OCI-LY3 (cell line): ENCODE data around the gene ATP1A4.

Experiments used
- H2AFZ ChIP-seq: fragments of 200-600, 300-600 bp; shearing (Covaris generic); 2 replicates; pipeline ENCODE4 v1.6.0; 2014; ENCODE audit warnings: antibody characterized with exemption, low read depth, low read length
- H3K27ac ChIP-seq: fragments of 200-600, 300-600 bp; sonication (generic); 2 replicates; pipeline ENCODE4 v1.5.1; 2014; ENCODE audit warnings: mild to moderate bottlenecking, low read length, moderate library complexity, mixed read lengths
- H3K27me3 ChIP-seq: fragments of 200-600, 300-600 bp; sonication (generic); 2 replicates; pipeline ENCODE4 v1.6.1; 2014; ENCODE audit warnings: low read depth, low read length, mixed read lengths
- H3K36me3 ChIP-seq: fragments of 200-600, 300-600 bp; sonication (generic); replicated peaks from 2 replicates; pipeline ENCODE3; 2014; ENCODE audit warnings: low read depth, low read length, mixed read lengths
- H3K4me1 ChIP-seq: fragments of 300-600, 200-600 bp; sonication (generic); 2 replicates; pipeline ENCODE4 v1.6.1; 2014; ENCODE audit warnings: low read length, mixed read lengths
- H3K4me2 ChIP-seq: fragments of 200-600, 300-600 bp; sonication (generic); 2 replicates; pipeline ENCODE4 v1.6.1; 2014; ENCODE audit warnings: low read length, mixed read lengths
- H3K4me3 ChIP-seq: fragments of 300-600, 200-600 bp; sonication (generic); 2 replicates; pipeline ENCODE4 v1.5.1; 2014; ENCODE audit warnings: antibody characterized with exemption, mild to moderate bottlenecking, low read length, moderate library complexity
- H3K79me2 ChIP-seq: fragments of 300-600, 200-600 bp; shearing (Covaris generic); 2 replicates; pipeline ENCODE4 v1.6.1; 2014; ENCODE audit warnings: mild to moderate bottlenecking, low read length, mixed read lengths
- H3K9ac ChIP-seq: fragments of 300-600, 200-600 bp; shearing (Covaris generic); 2 replicates; pipeline ENCODE4 v1.6.0; 2014; ENCODE audit warnings: mild to moderate bottlenecking, low read length, moderate library complexity
- H3K9me3 ChIP-seq: fragments of 200-600, 300-600 bp; shearing (Covaris generic); 2 replicates; pipeline ENCODE4 v1.6.1; 2014; ENCODE audit warnings: low read length, mixed read lengths; ENCODE audit not compliant: insufficient read depth
- H4K20me1 ChIP-seq: fragments of 200-600, 300-600 bp; sonication (generic); 2 replicates; pipeline ENCODE4 v1.6.1; 2016; ENCODE audit warnings: low read length, mixed read lengths; ENCODE audit not compliant: insufficient read depth
- CTCF ChIP-seq: fragments of 200-600, 300-600 bp; sonication (generic); IDR thresholded peaks from 2 replicates; pipeline ENCODE4 v1.5.1; 2014; ENCODE audit warnings: antibody characterized with exemption, low read length, low read depth
- EZH2phosphoT487 ChIP-seq: fragments of 200-600 bp; shearing (Covaris generic); IDR thresholded peaks from 2 replicates; pipeline ENCODE4 v1.6.1; 2018; ENCODE audit warnings: antibody characterized with exemption, mixed run types, low read depth

ATP1A4 gene

GRCh38 chr1:160118928-160119327, 32.5 kb upstream of the ATP1A4 start:
- Histone ChIP-seq H4K20me1 (no peaks in the 10 kb centered on the region), H3K9me3 (no peaks in the 10 kb centered on the region), H3K27ac (no peak overlapping the region), H3K27me3 (peaks cover 45% of the 10 kb centered on the region), H3K4me1 (peaks cover 4% of the 10 kb centered on the region), H3K79me2 (no peaks in the 10 kb centered on the region), H3K9ac (no peak overlapping the region), H3K36me3 (no peaks in the 10 kb centered on the region), H2AFZ (no peak overlapping the region), H3K4me2 (no peak overlapping the region), H3K4me3 (no peak overlapping the region)
- TF ChIP-seq CTCF = no peak
- no peak for TF ChIP-seq EZH2phosphoT487

- no peak overlapping the region for H3K4me3 ChIP-seq
- H3K27ac ChIP-seq = no peak overlapping the region
- H3K9ac ChIP-seq = no peak overlapping the region
- H3K36me3 ChIP-seq = no peaks in the 10 kb centered on the region
- H3K27me3 ChIP-seq = peaks cover 27% of the 10 kb centered on the region
- no peak overlapping the region for H3K4me2 ChIP-seq
- no peaks in the 10 kb centered on the region for H4K20me1 ChIP-seq
- H3K9me3 ChIP-seq = no peaks in the 10 kb centered on the region
- H3K79me2 ChIP-seq = no peaks in the 10 kb centered on the region
- TF ChIP-seq EZH2phosphoT487 = no peak
- TF ChIP-seq CTCF = no peak
- peaks cover 4% of the 10 kb centered on the region for H3K4me1 ChIP-seq
- H2AFZ ChIP-seq = no peak overlapping the region
Measured at GRCh38 chr1:160120797-160121196, 30.6 kb upstream of the ATP1A4 start.

- H3K27ac ChIP-seq = no peak overlapping the region
- no peaks in the 10 kb centered on the region for H3K36me3 ChIP-seq
- no peak overlapping the region for H3K9ac ChIP-seq
Measured at GRCh38 chr1:160121388-160121787, 30.0 kb upstream of the ATP1A4 start.

GRCh38 chr1:160122978-160123495, 28.4 kb upstream of the ATP1A4 start:
- Histone ChIP-seq H3K4me3 (no peak overlapping the region), H3K4me1 (peaks cover 4% of the 10 kb centered on the region), H3K9ac (no peak overlapping the region), H3K36me3 (no peaks in the 10 kb centered on the region), H2AFZ (no peak overlapping the region), H4K20me1 (no peaks in the 10 kb centered on the region), H3K79me2 (no peaks in the 10 kb centered on the region), H3K9me3 (no peaks in the 10 kb centered on the region), H3K27me3 (peaks cover 7% of the 10 kb centered on the region), H3K27ac (no peak overlapping the region), H3K4me2 (no peak overlapping the region)
- TF ChIP-seq EZH2phosphoT487 = no peak
- no peak for TF ChIP-seq CTCF

More at GRCh38 chr1:160121388-160121787, 30.0 kb upstream of the ATP1A4 start:
- H4K20me1 ChIP-seq = no peaks in the 10 kb centered on the region
- peaks cover 21% of the 10 kb centered on the region for H3K27me3 ChIP-seq
- H3K79me2 ChIP-seq = no peaks in the 10 kb centered on the region
- TF ChIP-seq CTCF (no peak), EZH2phosphoT487 (no peak)
- H3K9me3 ChIP-seq = no peaks in the 10 kb centered on the region
- H3K4me3 ChIP-seq = no peak overlapping the region
- H3K4me1 ChIP-seq = peaks cover 4% of the 10 kb centered on the region
- H2AFZ ChIP-seq = no peak overlapping the region
- H3K4me2 ChIP-seq = no peak overlapping the region
